ENCODE results near the gene CAMKMT.

The CAMKMT gene

DNA sequence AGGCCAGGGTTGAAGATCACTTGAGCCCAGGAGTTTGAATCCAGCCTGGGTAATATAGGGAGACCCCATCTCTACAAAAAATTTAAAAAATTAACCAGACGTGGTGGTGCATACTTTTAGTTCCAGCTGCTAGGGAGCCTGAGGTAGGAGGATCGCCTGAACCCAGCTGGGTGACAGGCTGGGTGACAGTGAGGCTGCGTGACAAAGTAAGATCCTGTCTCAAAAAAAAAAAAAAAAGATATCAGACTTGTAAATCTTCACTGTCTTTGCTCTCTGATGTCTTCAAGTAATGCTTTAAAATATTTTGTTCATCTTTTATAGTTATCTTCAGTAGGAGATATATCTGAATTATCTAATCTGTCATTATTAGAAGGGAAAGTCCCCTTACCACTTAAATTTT is 10.5 kb downstream of the CAMKMT start:
- TF ChIP-seq ZBTB7A (IDR thresholded peaks at IDR 0.05; ENCODE audit: low read depth) (no peak), CREB1 (IDR thresholded peaks at IDR 0.05; ENCODE audit: low read depth) (no peak), EGR1 (IDR thresholded peaks at IDR 0.05) (no peak), YY1 (IDR thresholded peaks at IDR 0.05; ENCODE audit: low read depth) (no peak), RAD21 (IDR thresholded peaks at IDR 0.05; ENCODE audit: low read depth) (no peak), TAF1 (IDR thresholded peaks at IDR 0.05; ENCODE audit: low read depth) (no peak), TCF12 (IDR thresholded peaks at IDR 0.05; ENCODE audit: low read depth) (no peak), CEBPB (IDR thresholded peaks at IDR 0.05) (no peak), EP300 (IDR thresholded peaks at IDR 0.05; ENCODE audit: borderline replicate concordance) (no peak), NFIC (IDR thresholded peaks at IDR 0.05) (no peak), FOXM1 (IDR thresholded peaks at IDR 0.05; ENCODE audit: borderline replicate concordance, low read depth) (no peak), TEAD4 (IDR thresholded peaks at IDR 0.05) (no peak)
- TF ChIP-seq, protein P1, sequence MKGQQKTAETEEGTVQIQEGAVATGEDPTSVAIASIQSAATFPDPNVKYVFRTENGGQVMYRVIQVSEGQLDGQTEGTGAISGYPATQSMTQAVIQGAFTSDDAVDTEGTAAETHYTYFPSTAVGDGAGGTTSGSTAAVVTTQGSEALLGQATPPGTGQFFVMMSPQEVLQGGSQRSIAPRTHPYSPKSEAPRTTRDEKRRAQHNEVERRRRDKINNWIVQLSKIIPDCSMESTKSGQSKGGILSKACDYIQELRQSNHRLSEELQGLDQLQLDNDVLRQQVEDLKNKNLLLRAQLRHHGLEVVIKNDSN (IDR thresholded peaks at IDR 0.05) = no peak
- TF ChIP-seq, protein P2, sequence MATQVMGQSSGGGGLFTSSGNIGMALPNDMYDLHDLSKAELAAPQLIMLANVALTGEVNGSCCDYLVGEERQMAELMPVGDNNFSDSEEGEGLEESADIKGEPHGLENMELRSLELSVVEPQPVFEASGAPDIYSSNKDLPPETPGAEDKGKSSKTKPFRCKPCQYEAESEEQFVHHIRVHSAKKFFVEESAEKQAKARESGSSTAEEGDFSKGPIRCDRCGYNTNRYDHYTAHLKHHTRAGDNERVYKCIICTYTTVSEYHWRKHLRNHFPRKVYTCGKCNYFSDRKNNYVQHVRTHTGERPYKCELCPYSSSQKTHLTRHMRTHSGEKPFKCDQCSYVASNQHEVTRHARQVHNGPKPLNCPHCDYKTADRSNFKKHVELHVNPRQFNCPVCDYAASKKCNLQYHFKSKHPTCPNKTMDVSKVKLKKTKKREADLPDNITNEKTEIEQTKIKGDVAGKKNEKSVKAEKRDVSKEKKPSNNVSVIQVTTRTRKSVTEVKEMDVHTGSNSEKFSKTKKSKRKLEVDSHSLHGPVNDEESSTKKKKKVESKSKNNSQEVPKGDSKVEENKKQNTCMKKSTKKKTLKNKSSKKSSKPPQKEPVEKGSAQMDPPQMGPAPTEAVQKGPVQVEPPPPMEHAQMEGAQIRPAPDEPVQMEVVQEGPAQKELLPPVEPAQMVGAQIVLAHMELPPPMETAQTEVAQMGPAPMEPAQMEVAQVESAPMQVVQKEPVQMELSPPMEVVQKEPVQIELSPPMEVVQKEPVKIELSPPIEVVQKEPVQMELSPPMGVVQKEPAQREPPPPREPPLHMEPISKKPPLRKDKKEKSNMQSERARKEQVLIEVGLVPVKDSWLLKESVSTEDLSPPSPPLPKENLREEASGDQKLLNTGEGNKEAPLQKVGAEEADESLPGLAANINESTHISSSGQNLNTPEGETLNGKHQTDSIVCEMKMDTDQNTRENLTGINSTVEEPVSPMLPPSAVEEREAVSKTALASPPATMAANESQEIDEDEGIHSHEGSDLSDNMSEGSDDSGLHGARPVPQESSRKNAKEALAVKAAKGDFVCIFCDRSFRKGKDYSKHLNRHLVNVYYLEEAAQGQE (IDR thresholded peaks at IDR 0.05; ENCODE audit: low read depth) = no peak
- TF ChIP-seq, protein P3, sequence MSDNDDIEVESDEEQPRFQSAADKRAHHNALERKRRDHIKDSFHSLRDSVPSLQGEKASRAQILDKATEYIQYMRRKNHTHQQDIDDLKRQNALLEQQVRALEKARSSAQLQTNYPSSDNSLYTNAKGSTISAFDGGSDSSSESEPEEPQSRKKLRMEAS (IDR thresholded peaks at IDR 0.05) = no peak

GRCh38 chr2:44377486-44377885 is 15.7 kb downstream of the CAMKMT start:
- TF ChIP-seq, protein P3 (IDR thresholded peaks at IDR 0.05) = no peak

DNA sequence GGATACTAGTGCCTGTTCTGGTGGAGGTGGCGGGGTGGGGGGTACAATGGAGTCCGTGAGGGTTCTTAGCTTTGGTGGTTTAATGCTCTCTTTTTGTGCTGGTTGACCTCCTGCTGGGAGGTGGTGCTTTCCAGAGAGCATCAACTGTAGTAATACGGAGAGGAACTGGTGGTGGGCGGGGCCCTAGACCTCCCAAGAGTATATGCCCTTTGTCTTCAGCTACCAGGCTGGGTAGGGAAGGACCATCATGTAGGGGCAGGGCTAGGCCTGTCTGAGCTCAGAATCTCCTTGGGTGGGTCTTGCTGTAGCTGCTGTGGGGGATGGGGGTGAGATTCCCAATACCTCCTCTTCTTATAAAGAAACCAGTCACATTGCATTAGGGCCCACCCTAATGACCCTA is 27.1 kb downstream of the CAMKMT start:
- TF ChIP-seq EP300 (IDR thresholded peaks at IDR 0.05; ENCODE audit: borderline replicate concordance) (no peak), ZBTB7A (IDR thresholded peaks at IDR 0.05; ENCODE audit: low read depth) (no peak), TCF12 (IDR thresholded peaks at IDR 0.05; ENCODE audit: low read depth) (no peak), CREB1 (IDR thresholded peaks at IDR 0.05; ENCODE audit: low read depth) (no peak), TEAD4 (IDR thresholded peaks at IDR 0.05) (no peak), FOXM1 (IDR thresholded peaks at IDR 0.05; ENCODE audit: borderline replicate concordance, low read depth) (no peak), YY1 (IDR thresholded peaks at IDR 0.05; ENCODE audit: low read depth) (no peak), CEBPB (IDR thresholded peaks at IDR 0.05) (no peak), EGR1 (IDR thresholded peaks at IDR 0.05) (no peak), TAF1 (IDR thresholded peaks at IDR 0.05; ENCODE audit: low read depth) (no peak), NFIC (IDR thresholded peaks at IDR 0.05) (no peak), RAD21 (IDR thresholded peaks at IDR 0.05; ENCODE audit: low read depth) (no peak)
- TF ChIP-seq, protein P1 (IDR thresholded peaks at IDR 0.05) = no peak
- TF ChIP-seq, protein P2 (IDR thresholded peaks at IDR 0.05; ENCODE audit: low read depth) = no peak
- TF ChIP-seq, protein P3 (IDR thresholded peaks at IDR 0.05) = no peak

DNA sequence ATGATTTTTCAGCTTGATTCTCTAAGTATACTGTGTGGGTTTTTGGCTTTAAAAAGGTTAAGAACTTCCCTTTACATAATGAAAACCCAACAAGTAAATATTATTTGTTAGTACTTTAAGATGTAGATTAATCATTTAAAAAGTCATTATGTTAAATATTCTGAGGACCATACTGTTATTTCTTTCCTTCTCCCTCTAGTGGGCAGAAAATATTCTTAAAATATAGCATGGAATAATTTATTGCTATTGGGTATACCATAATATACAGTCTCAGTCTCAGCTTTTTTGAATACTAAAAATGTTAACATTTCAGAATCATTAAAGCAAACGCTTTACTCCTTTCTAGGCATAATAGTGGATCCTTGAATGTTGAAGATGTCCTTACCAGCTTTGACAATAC is 28.1 kb downstream of the CAMKMT start:
- TF ChIP-seq RAD21 (IDR thresholded peaks at IDR 0.05; ENCODE audit: low read depth) (no peak), CEBPB (IDR thresholded peaks at IDR 0.05) (no peak), TCF12 (IDR thresholded peaks at IDR 0.05; ENCODE audit: low read depth) (no peak), CREB1 (IDR thresholded peaks at IDR 0.05; ENCODE audit: low read depth) (no peak), EP300 (IDR thresholded peaks at IDR 0.05; ENCODE audit: borderline replicate concordance) (no peak), YY1 (IDR thresholded peaks at IDR 0.05; ENCODE audit: low read depth) (no peak), TEAD4 (IDR thresholded peaks at IDR 0.05) (no peak), NFIC (IDR thresholded peaks at IDR 0.05) (no peak), ZBTB7A (IDR thresholded peaks at IDR 0.05; ENCODE audit: low read depth) (no peak), FOXM1 (IDR thresholded peaks at IDR 0.05; ENCODE audit: borderline replicate concordance, low read depth) (no peak), EGR1 (IDR thresholded peaks at IDR 0.05) (no peak), TAF1 (IDR thresholded peaks at IDR 0.05; ENCODE audit: low read depth) (no peak)
- TF ChIP-seq, protein P1 (IDR thresholded peaks at IDR 0.05) = no peak
- TF ChIP-seq, protein P3 (IDR thresholded peaks at IDR 0.05) = no peak
- TF ChIP-seq, protein P2 (IDR thresholded peaks at IDR 0.05; ENCODE audit: low read depth) = no peak
